DMS 273 (cell line): ENCODE results near the gene CSMD2.

Experiments used
- DNase-seq: peaks from one replicate; lab custom pipeline; 2025; ENCODE audit not compliant: unreplicated experiment; lab: John Stamatoyannopoulos, UW

Gene CSMD2

GRCh38 chr1:33622757-33623156 lies 542.3 kb downstream of the CSMD2 start:
- DNase-seq, result no peak

- no peak for DNase-seq
Observed at GRCh38 chr1:33618636-33619035, 546.4 kb downstream of the CSMD2 start.

GRCh38 chr1:33617451-33617850 lies 547.6 kb downstream of the CSMD2 start:
- no peak for DNase-seq

- DNase-seq, result no peak
Observed at GRCh38 chr1:33616780-33617179, 548.2 kb downstream of the CSMD2 start.

DNA sequence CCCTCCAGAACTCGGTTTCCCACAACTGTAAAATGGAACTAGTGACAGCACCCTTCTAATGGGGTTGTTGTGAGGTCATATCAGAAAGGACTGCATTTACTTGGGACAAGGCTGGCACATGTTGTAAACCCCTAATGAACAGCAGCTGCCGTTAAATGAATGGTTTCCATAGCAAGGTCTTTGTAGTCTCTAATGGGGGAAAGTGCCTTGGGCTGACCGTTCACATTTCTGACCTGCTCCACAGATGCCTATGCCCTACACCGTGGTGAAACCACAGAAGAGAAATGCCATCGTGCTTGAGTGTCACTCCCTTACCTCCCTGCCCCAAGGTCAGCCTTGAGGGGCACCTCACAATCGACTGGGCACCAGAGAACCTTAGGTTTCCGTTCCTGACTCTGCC lies 549.5 kb downstream of the CSMD2 start:
- DNase-seq, result no peak

GRCh38 chr1:33610864-33611455 lies 554.1 kb downstream of the CSMD2 start:
- DNase-seq, result no peak

- no peak for DNase-seq
Observed at GRCh38 chr1:33610391-33610790, 554.6 kb downstream of the CSMD2 start.

GRCh38 chr1:33609739-33610138 lies 555.3 kb downstream of the CSMD2 start:
- no peak for DNase-seq

DNA sequence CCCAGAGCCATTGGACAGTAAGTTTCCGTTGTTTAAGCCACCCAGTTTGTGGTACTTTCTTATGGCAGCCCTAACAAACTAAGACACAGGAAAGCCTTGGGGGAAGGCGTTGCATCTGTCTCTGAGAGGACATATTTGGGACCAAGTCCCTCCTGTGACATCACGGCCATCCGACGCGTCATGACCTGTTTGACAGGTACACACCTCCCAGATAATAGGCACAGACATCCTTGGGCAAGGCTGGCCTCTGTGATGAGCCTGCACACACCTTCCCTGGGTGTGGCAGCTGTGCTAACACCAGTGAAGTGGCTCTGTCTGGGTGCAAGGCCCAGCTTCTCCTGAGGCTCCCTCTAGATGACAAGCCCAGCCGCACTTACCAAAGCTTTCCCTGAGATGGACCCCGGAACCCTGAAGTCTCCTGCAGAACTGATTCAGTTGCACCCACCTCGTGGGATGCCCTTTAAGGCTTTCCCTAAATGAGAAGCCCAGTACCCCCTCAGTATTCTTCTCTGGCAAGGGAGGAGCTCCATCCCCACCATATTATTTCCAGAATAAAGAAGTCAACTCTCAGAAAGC lies 556.1 kb downstream of the CSMD2 start:
- DNase-seq, result no peak

DNA sequence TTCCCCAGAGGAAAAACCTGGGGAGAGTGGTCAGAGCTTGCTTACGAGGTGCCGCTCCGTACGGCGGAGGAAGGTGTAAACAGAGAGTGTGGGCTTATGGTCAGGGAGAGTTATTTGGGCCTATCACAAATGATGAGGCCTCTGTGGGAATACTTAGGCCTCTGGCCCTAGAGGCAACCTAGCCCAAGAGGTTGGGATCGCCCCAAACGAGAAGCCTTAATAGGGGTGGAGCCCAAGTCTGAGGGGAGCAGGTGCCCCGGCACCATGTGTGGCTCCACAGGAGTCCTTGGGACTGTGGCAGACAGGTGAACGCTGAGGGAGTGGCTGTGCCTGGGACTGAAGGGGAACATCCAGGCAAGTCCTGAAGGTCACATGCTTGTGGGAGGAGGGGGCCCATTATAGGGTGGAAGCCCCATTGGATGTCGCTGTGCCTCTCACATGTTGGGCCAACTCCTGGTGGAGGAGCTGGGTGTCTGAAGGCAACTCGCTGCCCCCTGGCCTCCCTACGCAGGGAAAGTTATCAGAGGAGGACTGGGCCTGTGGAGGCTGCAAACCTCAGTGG lies 557.5 kb downstream of the CSMD2 start:
- no peak for DNase-seq

DNA sequence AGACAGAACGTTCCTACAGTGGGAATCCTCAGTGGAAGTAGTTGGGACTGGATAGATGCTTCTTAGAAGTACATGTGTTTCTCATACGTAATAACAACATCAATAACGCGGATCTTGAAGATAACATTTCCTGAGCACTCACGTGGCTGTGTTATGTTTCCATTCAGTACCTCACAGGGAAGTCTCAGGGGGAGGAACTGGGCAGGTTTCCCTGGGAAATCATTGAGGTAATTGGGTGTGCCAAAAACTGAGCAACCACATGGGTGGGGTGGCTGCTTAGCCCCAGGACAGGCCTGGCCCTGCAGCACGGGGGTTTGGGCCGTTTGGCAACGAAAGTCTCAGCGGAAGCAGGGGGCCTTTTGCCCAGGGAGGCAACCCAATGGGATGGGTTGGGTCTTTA lies 558.8 kb downstream of the CSMD2 start:
- no peak for DNase-seq

DNA sequence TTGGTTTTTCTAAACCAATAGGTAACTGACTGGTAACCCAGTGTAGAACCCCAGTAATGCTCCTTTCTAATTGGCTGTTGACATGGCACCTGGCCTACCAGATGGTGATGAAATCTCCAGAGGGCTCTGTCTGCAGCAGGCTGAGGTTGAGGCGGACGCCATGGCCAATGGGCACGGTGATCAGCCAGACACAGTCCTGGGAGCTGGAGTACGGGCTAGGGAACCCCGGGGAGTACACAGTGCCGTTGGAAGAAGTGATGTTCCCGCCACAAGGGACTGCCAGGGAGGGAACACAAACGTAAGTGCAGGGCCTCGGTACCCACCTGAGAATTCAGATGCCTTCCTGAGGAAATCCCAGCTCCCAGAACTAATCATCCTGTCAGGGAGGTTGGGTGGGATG lies 562.8 kb downstream of the CSMD2 start:
- no peak for DNase-seq

DNA sequence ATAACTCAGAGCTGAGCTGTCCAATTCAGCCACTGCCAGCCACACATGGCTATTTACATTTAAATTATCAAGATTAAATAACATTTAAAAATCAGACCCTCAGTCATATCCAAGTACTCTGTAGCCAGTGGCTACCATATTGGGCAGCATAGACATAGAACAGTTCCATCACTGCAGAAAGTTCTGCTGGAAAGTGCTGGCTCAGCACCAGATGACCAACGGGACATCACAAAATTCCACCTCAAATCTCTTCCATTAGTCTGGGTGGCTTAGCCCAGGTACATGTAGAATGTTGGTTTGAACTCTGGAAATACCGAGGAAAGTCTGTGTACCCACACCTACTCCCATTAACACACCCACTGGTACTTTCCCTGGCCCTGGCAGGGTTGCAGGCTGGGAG lies 563.3 kb downstream of the CSMD2 start:
- no peak for DNase-seq

- DNase-seq, result peak; percentile 88
Observed at GRCh38 chr1:33599516-33600115, 565.4 kb downstream of the CSMD2 start.

- DNase-seq, result no peak
Observed at GRCh38 chr1:33588726-33589125, 576.3 kb downstream of the CSMD2 start.

DNA sequence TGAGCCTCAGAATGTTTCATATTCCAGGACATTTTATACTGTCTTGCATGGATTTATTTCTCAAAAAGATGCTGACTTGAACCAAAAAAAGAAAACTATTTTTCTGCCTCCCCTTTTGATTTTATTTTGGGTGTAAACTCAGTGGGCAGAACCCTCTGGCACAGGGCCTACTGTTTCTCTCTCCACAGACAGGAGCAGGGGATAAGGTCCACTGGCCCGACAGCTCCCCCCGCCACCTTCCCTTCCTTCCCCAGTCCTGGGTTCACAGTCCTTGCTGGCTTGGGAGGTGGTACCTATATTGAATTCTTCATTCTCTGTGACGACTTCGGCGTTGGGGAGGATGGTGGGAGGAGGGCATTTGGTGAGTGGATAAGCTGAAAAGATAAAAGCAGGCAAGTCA lies 578.2 kb downstream of the CSMD2 start:
- DNase-seq, result no peak

DNA sequence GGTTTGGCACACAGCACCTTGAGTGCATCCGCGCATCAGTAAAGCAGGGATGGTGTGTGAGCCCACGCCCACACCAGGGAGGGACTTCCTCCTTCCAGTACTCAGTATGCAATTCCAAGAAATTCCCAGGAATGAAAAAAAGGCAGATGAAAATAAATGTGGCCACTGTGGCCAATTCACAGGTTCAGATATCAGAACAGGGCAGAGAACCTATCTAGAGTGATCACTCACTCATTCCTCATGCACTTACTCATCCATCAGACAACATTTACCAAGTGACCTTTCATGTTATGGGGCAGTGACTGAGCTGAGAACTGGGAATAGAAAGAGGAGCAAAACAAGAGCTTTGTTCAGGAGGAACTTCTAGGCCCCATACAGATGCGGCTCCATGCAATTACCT lies 578.9 kb downstream of the CSMD2 start:
- DNase-seq, result no peak

GRCh38 chr1:33583567-33583966 lies 581.5 kb downstream of the CSMD2 start:
- no peak for DNase-seq

DNA sequence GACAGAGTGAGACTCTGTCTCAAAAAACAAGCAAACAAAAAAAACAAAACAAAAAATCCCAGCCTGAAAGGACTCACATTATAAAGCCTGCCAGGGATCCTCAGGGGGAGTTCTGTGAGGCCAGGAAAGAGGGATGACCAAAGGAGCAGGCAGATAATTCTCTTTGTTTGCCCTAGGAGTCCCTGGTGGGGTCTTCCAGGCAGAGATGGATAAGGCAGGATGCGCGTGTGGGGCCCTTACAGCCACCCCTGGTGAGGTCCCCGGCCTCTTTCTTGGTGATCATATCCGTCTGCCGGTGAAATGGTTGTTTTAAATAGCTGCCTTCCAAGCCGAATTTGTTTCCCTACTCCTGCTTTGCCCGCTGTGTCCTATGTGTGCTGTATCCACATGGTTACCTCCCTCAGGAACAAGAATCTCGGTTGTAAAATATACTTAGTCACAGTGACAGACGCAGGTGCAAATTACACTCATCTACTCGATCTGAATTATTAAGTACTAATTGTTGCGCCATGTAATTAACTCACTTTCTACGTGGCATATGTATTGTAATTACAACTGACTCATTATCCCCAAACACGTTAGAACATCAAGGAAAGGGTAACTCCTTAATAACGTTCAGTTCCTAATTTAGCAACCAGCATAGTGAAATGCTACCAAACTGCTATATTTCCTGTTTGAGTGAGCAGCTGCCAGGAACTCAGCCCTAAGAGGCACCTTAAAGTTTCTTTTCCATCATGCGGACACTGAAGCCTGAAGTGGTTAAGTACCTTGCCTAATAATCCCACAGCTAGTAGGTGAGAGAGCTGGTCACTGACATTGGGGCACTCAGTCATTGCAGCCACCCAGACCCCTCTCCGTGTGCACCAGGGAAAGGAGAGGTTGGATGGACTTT lies 586.2 kb downstream of the CSMD2 start:
- DNase-seq, result peak; percentile 27

DNA sequence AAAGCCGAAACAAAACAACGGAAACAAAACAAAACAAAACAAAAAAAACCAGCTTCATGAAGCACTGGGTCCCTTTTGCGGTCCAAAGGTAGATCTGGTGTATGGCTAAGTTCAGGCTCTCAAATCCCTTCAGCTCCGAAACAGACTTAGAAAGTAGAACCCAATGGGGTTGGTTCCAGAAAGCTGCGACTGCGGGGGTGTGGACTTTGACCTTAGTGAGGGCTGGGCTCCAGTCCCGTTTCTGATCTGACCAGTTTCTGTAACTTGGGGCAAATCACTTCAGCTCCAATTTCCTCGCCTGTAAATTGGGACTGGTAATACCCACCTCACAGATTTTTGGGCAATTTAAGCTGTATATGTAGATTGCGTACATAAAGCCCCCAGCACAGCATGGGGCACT lies 587.4 kb downstream of the CSMD2 start:
- no peak for DNase-seq

DNA sequence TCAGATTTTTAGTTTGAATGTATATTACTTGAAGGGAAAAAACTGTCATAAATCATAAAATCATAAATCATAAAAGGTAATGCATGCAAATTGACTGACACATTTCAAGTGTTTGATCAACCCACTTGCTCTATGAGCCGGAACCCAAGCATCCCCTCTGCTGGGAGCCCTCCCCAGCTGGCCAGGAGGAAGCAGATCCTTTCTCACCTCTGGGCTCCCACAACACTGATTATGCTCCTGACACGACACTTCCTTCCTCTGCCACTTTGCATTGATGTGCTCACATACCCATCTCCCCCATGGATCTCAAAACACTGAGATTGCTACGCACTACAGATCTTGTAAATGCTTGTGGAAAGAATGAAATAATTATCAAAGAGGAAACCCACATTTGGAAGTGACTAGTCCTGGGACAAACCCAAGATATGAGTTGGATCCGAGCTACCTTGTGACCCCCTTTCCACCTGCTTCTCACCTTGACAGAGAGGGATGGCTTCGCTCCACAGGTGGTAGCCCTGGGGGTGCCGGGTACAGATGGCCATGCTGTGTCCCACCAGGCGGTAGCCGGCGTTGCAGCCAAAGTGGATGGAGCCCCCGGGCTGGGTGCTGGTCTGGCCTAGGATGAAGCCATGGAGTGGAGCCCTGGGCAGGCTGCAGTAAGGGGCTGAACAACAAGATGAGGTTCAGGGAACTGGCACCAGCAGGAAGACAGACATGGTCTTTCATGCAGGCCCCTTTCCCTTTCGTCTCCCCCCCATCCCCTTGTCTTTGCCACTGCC lies 588.0 kb downstream of the CSMD2 start:
- no peak for DNase-seq
